ENCODE data around the gene KIF5C.

DNA sequence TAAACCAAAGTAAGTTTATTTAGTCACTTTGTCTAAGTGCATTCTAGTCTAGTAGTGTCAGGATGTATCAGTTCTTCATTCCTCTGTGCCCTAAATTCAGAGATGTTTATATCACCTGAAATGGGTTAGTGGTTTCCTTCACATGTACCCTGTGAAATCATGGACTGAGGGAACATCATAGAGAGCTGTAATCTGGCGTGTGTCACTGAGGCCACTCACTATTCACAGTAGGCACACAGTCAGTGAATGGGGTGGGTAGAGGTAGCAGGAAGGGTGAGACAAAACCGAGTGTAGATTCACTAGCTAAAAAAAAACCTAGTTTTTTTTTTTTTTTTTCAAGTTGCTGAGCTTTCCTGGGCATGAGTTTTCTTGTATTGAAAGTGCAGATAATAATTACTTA is 5.6 kb downstream of the KIF5C start:
- TF ChIP-seq REST (IDR thresholded peaks at IDR 0.05) (no peak), CTCF (IDR thresholded peaks at IDR 0.05; ENCODE audit: low read depth, low read length, missing input control) (no peak), RAD21 (IDR thresholded peaks at IDR 0.05) (no peak), TAF1 (conservative IDR thresholded peaks at IDR 0.05) (no peak)
- TF ChIP-seq, protein P1, sequence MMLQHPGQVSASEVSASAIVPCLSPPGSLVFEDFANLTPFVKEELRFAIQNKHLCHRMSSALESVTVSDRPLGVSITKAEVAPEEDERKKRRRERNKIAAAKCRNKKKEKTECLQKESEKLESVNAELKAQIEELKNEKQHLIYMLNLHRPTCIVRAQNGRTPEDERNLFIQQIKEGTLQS (IDR thresholded peaks at IDR 0.05) = no peak
